GM18909 (cell line): ENCODE results near the gene ULBP1.
"Not testable (repeated sequence)": the region's sequence is repeated elsewhere in the genome, so short reads cannot be mapped to it uniquely, and the experiment has no call there.

Experiments used
- ATAC-seq: cut with Tn5 transposase; IDR thresholded peaks from one replicate; pipeline ENCODE4 v1.9.1; 2021; ENCODE audit warnings: mild to moderate bottlenecking; ENCODE audit not compliant: unreplicated experiment, poor library complexity

The ULBP1 gene

GRCh38 chr6:150021870-150022269, 58.1 kb downstream of the ULBP1 start:
- ATAC-seq: not testable (repeated sequence)
